H1 (cell line): Measurements from ENCODE around the gene RPUSD3. TPM values are rescaled to one million over a fixed set of nuclear protein-coding genes. Genes with fewer than 3 reads are reported as not detected.

Experiments
- BRCA1 ChIP-seq: IDR thresholded peaks from 2 replicates; pipeline ENCODE4 v1.6.1; 2012; ENCODE audit warnings: low read depth, low read length, improper control_type of control experiment
- polyA plus RNA-seq, 7 experiments: library from polyadenylated mRNA; depleted of rRNA in 3 of 7; stranded (reverse) in 5 of 7; unstranded in 2 of 7; fragments of >200 nt in 5 of 7; fragments of 200-250 nt in 2 of 7; gene quantifications; 1 replicate in 5 of 7; 2 replicates in 1 of 7; 4 replicates in 1 of 7; pipeline versions ENCODE4 v1.2.1 to v1.2.3, GENCODE V29; 2011 to 2013; ENCODE audit warnings: missing spikeins in 2 of 7, mixed read lengths in 2 of 7
- total RNA-seq: library from RNA; stranded (reverse); fragmentation: NEBNext Ultra II Directional; extraction: Animal tissue kit (Norgen Biotek cat#: 25700); gene quantifications from 2 replicates; pipeline ENCODE4 v1.2.1, GENCODE V29; 2021
- TF ChIP-seq, protein P1 (sequence below): fragments of 300-600 bp; sonication (generic); IDR thresholded peaks from 2 replicates; pipeline ENCODE4 v1.7.1; 2012; ENCODE audit warnings: low read length, moderate library complexity, mild to moderate bottlenecking, inconsistent platforms; ENCODE audit not compliant: insufficient replicate concordance

The RPUSD3 gene
- total and polyA plus RNA-seq, 2 of the 8 experiments (the other 6 are each of a cell fraction or from before 2014, with no cell fraction given), result 68.4 to 154 TPM

GRCh38 chr3:9887480-9887879 is 43.7 kb upstream of the RPUSD3 start (continued):
- no peak for TF ChIP-seq BRCA1
- TF ChIP-seq, protein P1, sequence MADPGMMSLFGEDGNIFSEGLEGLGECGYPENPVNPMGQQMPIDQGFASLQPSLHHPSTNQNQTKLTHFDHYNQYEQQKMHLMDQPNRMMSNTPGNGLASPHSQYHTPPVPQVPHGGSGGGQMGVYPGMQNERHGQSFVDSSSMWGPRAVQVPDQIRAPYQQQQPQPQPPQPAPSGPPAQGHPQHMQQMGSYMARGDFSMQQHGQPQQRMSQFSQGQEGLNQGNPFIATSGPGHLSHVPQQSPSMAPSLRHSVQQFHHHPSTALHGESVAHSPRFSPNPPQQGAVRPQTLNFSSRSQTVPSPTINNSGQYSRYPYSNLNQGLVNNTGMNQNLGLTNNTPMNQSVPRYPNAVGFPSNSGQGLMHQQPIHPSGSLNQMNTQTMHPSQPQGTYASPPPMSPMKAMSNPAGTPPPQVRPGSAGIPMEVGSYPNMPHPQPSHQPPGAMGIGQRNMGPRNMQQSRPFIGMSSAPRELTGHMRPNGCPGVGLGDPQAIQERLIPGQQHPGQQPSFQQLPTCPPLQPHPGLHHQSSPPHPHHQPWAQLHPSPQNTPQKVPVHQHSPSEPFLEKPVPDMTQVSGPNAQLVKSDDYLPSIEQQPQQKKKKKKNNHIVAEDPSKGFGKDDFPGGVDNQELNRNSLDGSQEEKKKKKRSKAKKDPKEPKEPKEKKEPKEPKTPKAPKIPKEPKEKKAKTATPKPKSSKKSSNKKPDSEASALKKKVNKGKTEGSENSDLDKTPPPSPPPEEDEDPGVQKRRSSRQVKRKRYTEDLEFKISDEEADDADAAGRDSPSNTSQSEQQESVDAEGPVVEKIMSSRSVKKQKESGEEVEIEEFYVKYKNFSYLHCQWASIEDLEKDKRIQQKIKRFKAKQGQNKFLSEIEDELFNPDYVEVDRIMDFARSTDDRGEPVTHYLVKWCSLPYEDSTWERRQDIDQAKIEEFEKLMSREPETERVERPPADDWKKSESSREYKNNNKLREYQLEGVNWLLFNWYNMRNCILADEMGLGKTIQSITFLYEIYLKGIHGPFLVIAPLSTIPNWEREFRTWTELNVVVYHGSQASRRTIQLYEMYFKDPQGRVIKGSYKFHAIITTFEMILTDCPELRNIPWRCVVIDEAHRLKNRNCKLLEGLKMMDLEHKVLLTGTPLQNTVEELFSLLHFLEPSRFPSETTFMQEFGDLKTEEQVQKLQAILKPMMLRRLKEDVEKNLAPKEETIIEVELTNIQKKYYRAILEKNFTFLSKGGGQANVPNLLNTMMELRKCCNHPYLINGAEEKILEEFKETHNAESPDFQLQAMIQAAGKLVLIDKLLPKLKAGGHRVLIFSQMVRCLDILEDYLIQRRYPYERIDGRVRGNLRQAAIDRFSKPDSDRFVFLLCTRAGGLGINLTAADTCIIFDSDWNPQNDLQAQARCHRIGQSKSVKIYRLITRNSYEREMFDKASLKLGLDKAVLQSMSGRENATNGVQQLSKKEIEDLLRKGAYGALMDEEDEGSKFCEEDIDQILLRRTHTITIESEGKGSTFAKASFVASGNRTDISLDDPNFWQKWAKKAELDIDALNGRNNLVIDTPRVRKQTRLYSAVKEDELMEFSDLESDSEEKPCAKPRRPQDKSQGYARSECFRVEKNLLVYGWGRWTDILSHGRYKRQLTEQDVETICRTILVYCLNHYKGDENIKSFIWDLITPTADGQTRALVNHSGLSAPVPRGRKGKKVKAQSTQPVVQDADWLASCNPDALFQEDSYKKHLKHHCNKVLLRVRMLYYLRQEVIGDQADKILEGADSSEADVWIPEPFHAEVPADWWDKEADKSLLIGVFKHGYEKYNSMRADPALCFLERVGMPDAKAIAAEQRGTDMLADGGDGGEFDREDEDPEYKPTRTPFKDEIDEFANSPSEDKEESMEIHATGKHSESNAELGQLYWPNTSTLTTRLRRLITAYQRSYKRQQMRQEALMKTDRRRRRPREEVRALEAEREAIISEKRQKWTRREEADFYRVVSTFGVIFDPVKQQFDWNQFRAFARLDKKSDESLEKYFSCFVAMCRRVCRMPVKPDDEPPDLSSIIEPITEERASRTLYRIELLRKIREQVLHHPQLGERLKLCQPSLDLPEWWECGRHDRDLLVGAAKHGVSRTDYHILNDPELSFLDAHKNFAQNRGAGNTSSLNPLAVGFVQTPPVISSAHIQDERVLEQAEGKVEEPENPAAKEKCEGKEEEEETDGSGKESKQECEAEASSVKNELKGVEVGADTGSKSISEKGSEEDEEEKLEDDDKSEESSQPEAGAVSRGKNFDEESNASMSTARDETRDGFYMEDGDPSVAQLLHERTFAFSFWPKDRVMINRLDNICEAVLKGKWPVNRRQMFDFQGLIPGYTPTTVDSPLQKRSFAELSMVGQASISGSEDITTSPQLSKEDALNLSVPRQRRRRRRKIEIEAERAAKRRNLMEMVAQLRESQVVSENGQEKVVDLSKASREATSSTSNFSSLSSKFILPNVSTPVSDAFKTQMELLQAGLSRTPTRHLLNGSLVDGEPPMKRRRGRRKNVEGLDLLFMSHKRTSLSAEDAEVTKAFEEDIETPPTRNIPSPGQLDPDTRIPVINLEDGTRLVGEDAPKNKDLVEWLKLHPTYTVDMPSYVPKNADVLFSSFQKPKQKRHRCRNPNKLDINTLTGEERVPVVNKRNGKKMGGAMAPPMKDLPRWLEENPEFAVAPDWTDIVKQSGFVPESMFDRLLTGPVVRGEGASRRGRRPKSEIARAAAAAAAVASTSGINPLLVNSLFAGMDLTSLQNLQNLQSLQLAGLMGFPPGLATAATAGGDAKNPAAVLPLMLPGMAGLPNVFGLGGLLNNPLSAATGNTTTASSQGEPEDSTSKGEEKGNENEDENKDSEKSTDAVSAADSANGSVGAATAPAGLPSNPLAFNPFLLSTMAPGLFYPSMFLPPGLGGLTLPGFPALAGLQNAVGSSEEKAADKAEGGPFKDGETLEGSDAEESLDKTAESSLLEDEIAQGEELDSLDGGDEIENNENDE, result no peak
